ENCODE measurements around the gene REPIN1.
A peak's percentile ranks its signal among the peaks of the same experiment; 100 is the strongest.

The REPIN1 gene

GRCh38 chr7:150359622-150360362, 8.8 kb upstream of the REPIN1 start:
- DNase-seq (ENCODE audit: low read depth in 2 of 2, low spot score in 1 of 2), result no peak

DNA sequence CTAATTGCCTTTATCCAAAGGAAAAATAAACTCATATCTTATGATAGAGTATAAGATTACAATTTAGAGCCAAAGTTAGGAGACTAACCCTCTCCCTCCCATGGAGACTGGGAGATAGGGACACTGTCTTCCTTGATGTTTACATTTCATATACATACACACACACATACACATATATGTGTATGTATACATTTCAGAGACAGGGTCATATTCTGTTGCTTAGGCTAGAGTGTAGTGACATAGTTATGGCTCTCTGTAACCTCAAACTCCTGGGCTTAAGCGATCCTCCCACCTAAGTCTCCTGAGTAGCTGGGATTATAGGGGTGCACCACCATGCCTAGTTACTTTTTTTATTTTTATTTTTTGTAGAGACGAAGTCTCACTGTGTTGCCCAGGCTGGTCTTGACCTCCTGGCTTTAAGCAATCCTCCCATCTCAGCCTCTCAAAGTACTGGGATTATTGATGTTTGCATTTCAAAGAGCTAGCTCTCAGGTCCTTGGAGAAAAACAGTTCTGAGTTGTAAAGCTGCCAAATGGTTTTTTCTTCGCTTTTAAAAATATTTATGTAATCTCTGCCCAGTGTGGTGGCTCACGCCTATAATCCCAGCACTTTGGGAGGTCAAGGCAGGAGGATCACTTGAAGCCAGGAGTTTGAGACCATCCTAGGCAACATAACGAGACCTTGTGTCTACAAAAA, 8.1 kb upstream of the REPIN1 start:
- no peak for DNase-seq (ENCODE audit: low read depth in 2 of 2, low spot score in 1 of 2)

- DNase-seq (ENCODE audit: low read depth in 2 of 2, low spot score in 1 of 2), result no peak
Measured at GRCh38 chr7:150361402-150361801, 7.2 kb upstream of the REPIN1 start.

GRCh38 chr7:150361807-150362621, 6.6 kb upstream of the REPIN1 start:
- no peak for DNase-seq (ENCODE audit: low read depth in 2 of 2, low spot score in 1 of 2)

- DNase-seq (ENCODE audit: low read depth in 2 of 2, low spot score in 1 of 2), result no peak
Measured at GRCh38 chr7:150363370-150363769, 5.3 kb upstream of the REPIN1 start.

DNA sequence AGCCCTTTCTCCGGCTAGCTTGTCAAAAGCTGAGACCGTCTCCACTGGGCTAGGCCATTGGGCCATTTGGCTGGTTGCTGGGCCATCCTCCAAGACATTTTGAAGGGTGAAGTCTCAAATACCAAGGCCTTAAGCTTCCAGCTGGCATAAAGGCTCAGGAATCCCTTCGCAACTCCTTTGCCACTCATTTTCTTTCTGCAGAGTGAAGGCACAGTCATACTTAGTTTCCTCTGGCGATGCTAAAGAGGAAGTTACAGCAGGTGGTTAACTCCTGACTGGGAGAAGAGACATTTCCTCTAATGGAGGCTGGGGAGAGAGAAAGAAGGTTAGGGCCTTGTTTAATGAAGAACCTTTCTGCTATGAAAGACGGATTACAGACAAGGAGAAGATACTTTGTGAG, 4.8 kb upstream of the REPIN1 start:
- DNase-seq (ENCODE audit: low read depth in 2 of 2, low spot score in 1 of 2), result no peak

GRCh38 chr7:150365194-150365593, 3.4 kb upstream of the REPIN1 start:
- no peak for DNase-seq (ENCODE audit: low read depth in 2 of 2, low spot score in 1 of 2)

DNA sequence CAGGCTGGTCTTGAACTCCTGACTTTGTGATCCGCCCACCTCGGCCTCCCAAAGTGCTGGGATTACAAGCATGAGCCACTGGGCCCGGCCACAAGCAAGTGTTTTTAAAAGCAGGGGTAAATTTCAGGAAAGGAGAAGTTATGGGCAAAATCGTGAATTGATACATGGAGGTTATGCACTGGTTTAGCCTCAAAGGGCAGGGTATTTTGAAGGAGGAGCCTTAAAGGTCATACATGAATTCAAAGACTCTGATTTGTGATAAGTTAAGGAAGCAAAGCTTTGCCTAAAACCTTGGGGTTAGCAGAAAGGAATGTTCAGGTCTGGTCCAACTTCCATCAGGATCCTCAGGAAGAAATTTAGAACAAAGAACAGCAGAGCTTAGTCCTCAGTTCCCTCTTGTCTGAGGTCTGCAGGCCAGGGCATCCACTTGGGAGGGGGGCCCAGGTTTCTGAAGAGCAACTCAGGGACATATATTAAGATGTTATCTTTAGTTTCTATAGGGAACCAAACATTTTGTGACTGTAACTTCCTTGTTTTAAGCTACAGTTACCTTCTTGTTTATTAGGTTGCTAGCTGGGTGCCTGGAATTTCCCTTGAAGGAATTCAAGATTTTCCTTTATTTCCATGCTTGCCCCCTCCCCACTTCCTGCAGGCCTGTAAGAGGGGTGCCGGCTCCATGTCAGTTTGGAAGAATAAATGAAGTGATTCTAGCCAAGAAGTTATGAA, 2.8 kb upstream of the REPIN1 start:
- DNase-seq (ENCODE audit: low read depth in 2 of 2, low spot score in 1 of 2), result no peak

DNA sequence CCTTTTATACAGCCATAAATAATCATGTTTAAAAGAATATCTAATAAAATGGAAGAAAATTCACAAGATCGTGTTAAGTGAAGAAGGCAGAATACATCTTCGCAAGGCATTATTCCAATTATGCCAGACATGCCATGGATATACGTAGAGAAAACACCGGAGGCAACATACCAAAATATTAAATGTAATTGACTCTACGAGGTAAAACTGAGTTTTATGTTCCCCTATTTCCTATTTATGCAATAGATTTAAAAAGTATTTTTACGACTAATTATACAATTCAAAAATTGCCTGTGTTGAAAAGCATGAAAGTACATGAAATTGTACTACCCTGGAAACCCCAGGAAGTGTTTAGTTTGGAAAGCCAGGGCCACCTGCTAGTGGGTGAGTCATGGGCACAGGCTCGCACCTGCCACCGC, 936 bp upstream of the REPIN1 start:
- no peak for DNase-seq (ENCODE audit: low read depth in 2 of 2, low spot score in 1 of 2)

- DNase-seq (ENCODE audit: low read depth in 2 of 2, low spot score in 1 of 2), result peak in 1 of 2 donors; percentile 35
Measured at GRCh38 chr7:150368884-150369747, 494 bp downstream of the REPIN1 start.

GRCh38 chr7:150369748-150370501, 1.3 kb downstream of the REPIN1 start:
- DNase-seq (ENCODE audit: low read depth in 2 of 2, low spot score in 1 of 2), result no peak

GRCh38 chr7:150370612-150371071, 2.0 kb downstream of the REPIN1 start:
- DNase-seq (ENCODE audit: low read depth in 2 of 2, low spot score in 1 of 2), result no peak

DNA sequence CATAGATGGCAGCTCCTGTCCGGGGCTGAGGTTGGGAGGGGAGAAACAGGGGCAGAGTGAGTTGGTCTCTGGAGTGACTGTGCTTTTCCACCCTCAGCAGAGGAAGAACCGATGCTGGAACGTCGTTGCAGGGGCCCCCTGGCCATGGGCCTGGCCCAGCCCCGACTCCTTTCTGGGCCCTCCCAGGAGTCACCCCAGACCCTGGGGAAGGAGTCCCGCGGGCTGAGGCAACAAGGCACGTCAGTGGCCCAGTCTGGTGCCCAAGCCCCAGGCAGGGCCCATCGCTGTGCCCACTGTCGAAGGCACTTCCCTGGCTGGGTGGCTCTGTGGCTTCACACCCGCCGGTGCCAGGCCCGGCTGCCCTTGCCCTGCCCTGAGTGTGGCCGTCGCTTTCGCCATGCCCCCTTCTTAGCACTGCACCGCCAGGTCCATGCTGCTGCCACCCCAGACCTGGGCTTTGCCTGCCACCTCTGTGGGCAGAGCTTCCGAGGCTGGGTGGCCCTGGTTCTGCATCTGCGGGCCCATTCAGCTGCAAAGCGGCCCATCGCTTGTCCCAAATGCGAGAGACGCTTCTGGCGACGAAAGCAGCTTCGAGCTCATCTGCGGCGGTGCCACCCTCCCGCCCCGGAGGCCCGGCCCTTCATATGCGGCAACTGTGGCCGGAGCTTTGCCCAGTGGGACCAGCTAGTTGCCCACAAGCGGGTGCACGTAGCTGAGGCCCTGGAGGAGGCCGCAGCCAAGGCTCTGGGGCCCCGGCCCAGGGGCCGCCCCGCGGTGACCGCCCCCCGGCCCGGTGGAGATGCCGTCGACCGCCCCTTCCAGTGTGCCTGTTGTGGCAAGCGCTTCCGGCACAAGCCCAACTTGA, 2.7 kb downstream of the REPIN1 start:
- no peak for DNase-seq (ENCODE audit: low read depth in 2 of 2, low spot score in 1 of 2)

DNA sequence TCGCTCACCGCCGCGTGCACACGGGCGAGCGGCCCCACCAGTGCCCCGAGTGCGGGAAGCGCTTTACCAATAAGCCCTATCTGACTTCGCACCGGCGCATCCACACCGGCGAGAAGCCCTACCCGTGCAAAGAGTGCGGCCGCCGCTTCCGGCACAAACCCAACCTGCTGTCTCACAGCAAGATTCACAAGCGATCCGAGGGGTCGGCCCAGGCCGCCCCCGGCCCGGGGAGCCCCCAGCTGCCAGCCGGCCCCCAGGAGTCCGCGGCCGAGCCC, 3.3 kb downstream of the REPIN1 start:
- DNase-seq (ENCODE audit: low read depth in 2 of 2, low spot score in 1 of 2), result no peak

GRCh38 chr7:150372271-150373048, 3.8 kb downstream of the REPIN1 start:
- no peak for DNase-seq (ENCODE audit: low read depth in 2 of 2, low spot score in 1 of 2)

DNA sequence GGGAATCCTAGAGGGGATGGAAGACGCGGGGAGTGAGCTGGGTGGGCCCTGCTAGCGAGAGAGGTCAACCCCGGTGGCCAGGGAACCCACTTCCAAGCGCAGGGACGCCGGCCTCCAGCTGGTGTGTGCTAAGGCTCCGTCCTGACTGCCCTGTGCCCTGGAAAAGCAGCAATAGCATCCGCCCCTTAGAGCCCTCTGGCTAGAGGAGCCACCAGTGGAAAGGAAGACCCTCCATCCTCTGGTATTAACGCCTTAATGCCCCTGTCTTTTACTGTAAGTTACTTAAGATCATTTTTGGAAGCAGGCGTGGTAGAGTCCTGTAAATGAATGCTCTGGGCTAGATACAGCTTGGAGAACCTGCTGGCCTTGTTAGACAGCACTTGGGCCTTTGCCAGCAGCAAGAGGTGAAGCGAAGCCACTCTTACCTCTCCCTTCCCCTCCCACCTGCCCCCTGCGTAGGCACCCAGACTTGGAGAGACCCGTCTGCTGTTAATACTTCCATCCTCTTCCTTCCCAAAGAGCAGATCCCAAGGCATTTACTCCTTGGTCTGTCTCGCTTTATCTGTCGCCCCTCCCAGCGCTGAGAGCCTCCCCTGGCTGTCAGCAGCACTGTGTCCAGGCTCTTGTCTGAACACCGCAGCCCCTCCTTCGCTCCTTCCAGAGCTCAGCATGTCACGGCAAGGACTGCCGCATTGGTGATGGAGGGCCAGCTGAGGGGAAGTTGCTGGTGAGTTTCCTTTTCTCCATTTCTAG, 4.6 kb downstream of the REPIN1 start:
- no peak for DNase-seq (ENCODE audit: low read depth in 2 of 2, low spot score in 1 of 2)

DNA sequence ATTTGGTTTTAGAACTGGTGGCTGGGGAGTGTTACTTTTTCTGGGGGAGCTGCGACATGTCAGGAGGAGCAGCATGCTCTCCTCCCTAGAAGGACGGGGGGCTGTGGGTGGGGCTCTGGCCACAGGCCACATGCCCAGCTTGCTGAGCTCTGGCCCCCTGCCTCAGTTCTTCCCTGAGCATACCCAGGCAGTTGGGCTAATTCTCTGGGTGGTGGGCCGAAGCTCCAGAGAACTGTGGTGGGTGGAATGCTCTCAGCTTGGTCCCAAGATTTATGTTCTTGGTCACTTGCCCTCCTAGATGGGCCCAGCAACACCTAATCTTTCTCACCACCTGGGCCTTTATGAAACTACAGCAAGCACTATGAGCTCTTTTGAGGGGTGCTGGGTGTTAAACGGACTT, 5.4 kb downstream of the REPIN1 start:
- DNase-seq (ENCODE audit: low read depth in 2 of 2, low spot score in 1 of 2), result no peak

All from stimulated activated CD8-positive, alpha-beta memory T cell treated with anti-CD3 and anti-CD28 coated beads, Interleukin-4, amount 100 ng/mL, for 1 hour (primary cell).